GM06990 (cell line): ENCODE data around the gene TM9SF4.

Experiments
- DNase-seq: peaks from one replicate; pipeline ENCODE4 v3.0.0-alpha.2; 2011; ENCODE audit not compliant: insufficient read length; ENCODE audit errors: extremely low read depth
- H3K27me3 ChIP-seq: replicated peaks from 2 replicates; pipeline ENCODE4 v1.6.0; 2011; ENCODE audit warnings: low read length; ENCODE audit not compliant: control insufficient read depth, insufficient read depth
- H3K36me3 ChIP-seq: 2 replicates; pipeline ENCODE4 v1.5.1; 2011; ENCODE audit warnings: low read length; ENCODE audit not compliant: control insufficient read depth, insufficient read depth
- H3K4me3 ChIP-seq: replicated peaks from 2 replicates; pipeline ENCODE4 v1.5.1; 2011; ENCODE audit warnings: low read depth, mild to moderate bottlenecking, control low read depth, low read length
- TF ChIP-seq, protein P1 (sequence below): IDR thresholded peaks from 2 replicates; pipeline ENCODE4 v1.5.1; 2011; ENCODE audit warnings: low read length, control low read depth, mild to moderate bottlenecking, inconsistent platforms; ENCODE audit not compliant: insufficient read depth, poor library complexity, severe bottlenecking

Gene TM9SF4

DNA sequence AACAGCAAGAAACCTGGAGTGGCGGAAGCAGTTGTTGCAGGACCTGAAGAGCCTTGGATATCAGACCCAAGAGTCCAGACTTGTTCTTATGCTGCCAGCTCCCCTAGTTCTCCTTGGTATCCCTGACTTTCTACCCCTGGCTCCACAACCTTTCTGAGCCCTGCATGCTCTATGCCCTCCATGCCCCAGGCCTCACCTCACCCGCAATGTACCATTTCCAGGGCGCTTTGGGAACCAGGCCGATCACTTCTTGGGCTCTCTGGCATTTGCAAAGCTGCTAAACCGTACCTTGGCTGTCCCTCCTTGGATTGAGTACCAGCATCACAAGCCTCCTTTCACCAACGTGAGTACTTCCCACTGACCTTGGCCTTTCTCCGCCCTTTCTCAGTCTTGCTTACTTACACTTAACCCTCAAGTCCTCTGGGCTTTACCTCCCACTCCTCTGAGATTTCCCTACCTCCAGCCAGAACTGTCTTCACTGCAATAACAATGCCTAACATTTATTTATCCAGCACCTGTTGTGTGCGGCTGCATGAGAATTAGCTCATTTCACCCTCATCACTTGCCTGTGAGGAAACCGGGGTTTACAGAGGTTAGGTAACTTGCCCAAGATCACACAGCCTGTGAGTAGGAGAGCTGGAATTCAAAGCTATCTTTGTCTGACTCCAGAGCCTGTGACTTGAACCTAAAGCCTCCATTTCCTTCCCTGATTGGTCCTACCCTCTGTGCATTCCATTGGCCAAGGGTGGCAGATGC lies 100.5 kb downstream of the TM9SF4 start:
- no peak overlapping the region for H3K4me3 ChIP-seq
- H3K36me3 ChIP-seq: peaks cover 9% of the 10 kb centered on the region
- no peak for DNase-seq

DNA sequence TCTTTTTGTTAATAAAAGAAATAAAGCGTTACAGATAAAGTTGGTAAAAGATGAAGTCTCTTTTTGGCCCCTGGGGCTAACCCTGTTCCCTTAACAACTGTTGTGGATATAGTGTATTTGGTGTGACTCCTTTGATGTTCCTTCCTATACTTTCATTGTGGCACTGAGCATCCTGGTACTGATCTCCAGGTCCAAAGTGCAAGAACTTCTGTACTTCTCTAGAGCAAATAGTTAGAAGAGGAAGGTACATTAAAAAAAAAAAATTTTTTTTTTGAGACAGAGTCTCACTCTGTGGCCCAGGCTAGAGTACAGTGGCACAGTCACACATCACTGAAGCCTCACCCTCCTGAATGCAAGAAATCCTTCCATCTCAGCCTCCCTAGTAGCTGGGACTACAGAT lies 104.4 kb downstream of the TM9SF4 start:
- peaks cover 25% of the 10 kb centered on the region for H3K36me3 ChIP-seq
- TF ChIP-seq, protein P1, sequence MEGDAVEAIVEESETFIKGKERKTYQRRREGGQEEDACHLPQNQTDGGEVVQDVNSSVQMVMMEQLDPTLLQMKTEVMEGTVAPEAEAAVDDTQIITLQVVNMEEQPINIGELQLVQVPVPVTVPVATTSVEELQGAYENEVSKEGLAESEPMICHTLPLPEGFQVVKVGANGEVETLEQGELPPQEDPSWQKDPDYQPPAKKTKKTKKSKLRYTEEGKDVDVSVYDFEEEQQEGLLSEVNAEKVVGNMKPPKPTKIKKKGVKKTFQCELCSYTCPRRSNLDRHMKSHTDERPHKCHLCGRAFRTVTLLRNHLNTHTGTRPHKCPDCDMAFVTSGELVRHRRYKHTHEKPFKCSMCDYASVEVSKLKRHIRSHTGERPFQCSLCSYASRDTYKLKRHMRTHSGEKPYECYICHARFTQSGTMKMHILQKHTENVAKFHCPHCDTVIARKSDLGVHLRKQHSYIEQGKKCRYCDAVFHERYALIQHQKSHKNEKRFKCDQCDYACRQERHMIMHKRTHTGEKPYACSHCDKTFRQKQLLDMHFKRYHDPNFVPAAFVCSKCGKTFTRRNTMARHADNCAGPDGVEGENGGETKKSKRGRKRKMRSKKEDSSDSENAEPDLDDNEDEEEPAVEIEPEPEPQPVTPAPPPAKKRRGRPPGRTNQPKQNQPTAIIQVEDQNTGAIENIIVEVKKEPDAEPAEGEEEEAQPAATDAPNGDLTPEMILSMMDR: no peak
- no peak overlapping the region for H3K4me3 ChIP-seq
- DNase-seq: no peak
- H3K27me3 ChIP-seq: no peaks in the 10 kb centered on the region

More for the DNA sequence above, 100.5 kb downstream of the TM9SF4 start:
- no peaks in the 10 kb centered on the region for H3K27me3 ChIP-seq
- TF ChIP-seq, protein P1: no peak

DNA sequence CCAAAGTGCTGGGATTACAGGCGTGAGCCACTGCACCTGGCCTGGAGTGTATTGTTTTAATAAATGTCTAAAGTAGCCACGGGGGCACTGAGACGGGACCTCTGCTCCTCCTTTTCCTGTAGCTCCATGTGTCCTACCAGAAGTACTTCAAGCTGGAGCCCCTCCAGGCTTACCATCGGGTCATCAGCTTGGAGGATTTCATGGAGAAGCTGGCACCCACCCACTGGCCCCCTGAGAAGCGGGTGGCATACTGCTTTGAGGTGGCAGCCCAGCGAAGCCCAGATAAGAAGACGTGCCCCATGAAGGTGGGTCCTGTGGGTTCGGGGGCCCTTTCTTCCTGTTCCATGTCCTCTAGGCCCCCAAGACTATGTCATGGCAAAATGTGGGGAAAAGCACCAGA lies 105.6 kb downstream of the TM9SF4 start:
- DNase-seq: no peak
- peaks cover 28% of the 10 kb centered on the region for H3K36me3 ChIP-seq
- H3K4me3 ChIP-seq: no peak overlapping the region
- TF ChIP-seq, protein P1: no peak
- no peaks in the 10 kb centered on the region for H3K27me3 ChIP-seq

DNA sequence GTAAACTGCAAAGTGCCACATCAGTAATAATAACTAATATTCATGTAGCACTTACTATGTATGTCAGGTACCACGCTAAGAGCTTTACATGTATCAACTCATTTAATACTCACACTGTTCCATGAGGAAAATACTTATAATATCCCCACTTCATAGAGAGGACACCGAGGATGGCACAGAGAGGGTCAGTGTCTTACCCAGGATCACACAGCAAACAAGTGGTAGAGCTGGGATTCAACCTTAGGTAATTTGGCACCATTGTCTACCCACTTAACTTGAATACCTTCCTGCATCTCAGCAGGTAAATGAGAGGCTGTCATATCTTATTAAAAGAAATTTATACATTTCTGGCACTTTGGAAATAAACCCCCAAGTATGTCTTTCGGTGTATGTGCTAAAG lies 106.2 kb downstream of the TM9SF4 start:
- H3K27me3 ChIP-seq: no peaks in the 10 kb centered on the region
- H3K36me3 ChIP-seq: peaks cover 29% of the 10 kb centered on the region
- TF ChIP-seq, protein P1: no peak
- no peak overlapping the region for H3K4me3 ChIP-seq
- DNase-seq: no peak

DNA sequence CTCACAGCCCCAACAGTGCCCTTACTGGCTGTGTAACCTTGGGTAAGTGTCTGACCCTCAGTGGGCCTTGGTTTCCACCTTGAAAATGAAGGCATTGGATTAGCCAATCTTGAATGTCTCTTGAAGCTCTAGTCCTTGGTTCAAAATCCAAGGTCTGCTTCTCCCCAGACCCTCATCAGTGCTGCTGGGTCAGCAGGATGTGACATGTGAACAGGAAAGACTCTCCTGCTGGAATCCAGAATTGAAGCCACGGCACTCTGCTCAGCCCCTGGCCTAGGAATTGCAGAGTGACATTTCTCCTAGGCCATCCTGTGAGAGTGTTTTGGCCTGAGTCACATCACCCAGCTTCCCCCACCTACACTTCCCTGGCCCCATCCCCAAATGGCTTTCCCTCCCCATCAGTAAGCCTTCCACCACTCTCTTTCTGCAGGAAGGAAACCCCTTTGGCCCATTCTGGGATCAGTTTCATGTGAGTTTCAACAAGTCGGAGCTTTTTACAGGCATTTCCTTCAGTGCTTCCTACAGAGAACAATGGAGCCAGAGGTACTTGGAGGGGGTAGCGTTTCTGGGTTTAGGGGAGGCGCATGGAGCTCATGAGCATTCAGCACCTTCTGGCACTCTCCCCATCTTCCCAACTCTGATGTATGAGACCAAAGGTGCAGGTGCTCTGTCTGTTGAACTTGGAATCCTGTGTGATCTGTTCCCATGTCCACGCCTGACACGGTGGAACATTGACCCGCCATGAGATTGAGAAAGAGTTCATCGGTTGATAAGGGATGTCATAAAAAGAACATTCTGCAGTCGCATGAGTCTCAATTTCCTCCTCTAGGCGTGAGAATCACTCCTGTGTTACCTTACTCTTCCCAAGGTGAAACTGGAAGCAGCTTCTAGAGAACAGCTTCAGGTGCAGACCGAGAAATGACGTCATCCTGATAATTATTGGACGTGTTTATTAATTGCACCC lies 106.9 kb downstream of the TM9SF4 start:
- TF ChIP-seq, protein P1: no peak
- Histone ChIP-seq H3K27me3 (no peaks in the 10 kb centered on the region), H3K36me3 (peaks cover 28% of the 10 kb centered on the region), H3K4me3 (no peak overlapping the region)
- no peak for DNase-seq
